ENCODE results near the gene LRP11. TPM values are rescaled to one million over a fixed set of nuclear protein-coding genes. Genes with fewer than 3 reads are reported as not detected.

The LRP11 gene
- total RNA-seq, 1 experiment from 2014 or later, result 14.8 TPM

DNA sequence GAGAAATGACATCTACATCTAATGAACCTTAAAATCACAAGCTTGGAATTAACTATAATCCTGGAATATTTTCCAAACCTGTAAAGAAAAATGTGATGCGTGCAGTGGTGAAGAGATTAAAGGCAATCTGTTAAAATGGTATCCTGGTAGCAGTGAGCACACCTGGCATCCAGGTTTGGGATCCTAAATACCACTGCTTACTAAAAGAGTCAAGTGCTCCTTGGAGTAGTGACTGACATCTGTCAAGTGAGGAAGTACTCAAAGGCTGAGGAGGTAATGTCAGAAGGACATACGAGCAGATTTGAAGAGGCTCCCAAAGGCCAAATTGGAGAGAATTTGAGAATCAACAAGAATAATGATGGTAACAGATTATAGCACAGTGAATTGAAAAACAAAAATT is 81.8 kb downstream of the LRP11 start:
- Histone ChIP-seq H3K27me3 (ENCODE audit: insufficient read depth, low read length) (no peaks in the 10 kb centered on the region), H3K23me2 (ENCODE audit: insufficient read length, low read depth, low read length, poor library complexity, severe bottlenecking) (no peaks in the 10 kb centered on the region), H3K4me2 (ENCODE audit: insufficient read depth, insufficient read length, low read length) (no peak overlapping the region), H3K4me1 (ENCODE audit: insufficient read depth, low read length) (no peaks in the 10 kb centered on the region), H3K9me3 (ENCODE audit: control insufficient read depth, low read depth, low read length) (no peaks in the 10 kb centered on the region), H4K20me1 (ENCODE audit: control insufficient read depth, insufficient read depth, insufficient read length) (no peaks in the 10 kb centered on the region), H2BK12ac (ENCODE audit: insufficient read length, low read depth, low read length) (no peak overlapping the region), H3K14ac (ENCODE audit: insufficient read depth, low read length) (no peak overlapping the region), H2BK20ac (ENCODE audit: low read depth, low read length, poor library complexity, severe bottlenecking) (no peak overlapping the region), H4K91ac (ENCODE audit: insufficient read length, low read depth, low read length) (no peak overlapping the region), H3K9ac (ENCODE audit: extremely low read depth, insufficient read length, low read length) (no peak overlapping the region), H3K56ac (ENCODE audit: insufficient read length, low read depth, low read length) (no peak overlapping the region), H3K79me2 (ENCODE audit: insufficient read depth, low read length) (no peaks in the 10 kb centered on the region), H2AFZ (ENCODE audit: low read length) (no peak overlapping the region), H4K5ac (ENCODE audit: insufficient read length, low read depth, low read length) (no peak overlapping the region), H2BK15ac (ENCODE audit: low read depth, low read length) (no peak overlapping the region), H4K8ac (replicated peaks; ENCODE audit: insufficient read length, low read depth, low read length) (no peak overlapping the region), H2AK5ac (ENCODE audit: insufficient read length, low read length) (no peak overlapping the region), H3K23ac (ENCODE audit: insufficient read length, low read depth, low read length) (no peak overlapping the region), H3K27ac (ENCODE audit: insufficient read length, low read depth, low read length) (no peak overlapping the region), H3K18ac (ENCODE audit: insufficient read length, low read depth, low read length) (no peak overlapping the region), H3K79me1 (ENCODE audit: insufficient read depth, low read depth, low read length, poor library complexity, severe bottlenecking) (no peaks in the 10 kb centered on the region), H3T11ph (ENCODE audit: low read length) (no peak overlapping the region), H3K4ac (ENCODE audit: low read depth, low read length) (no peak overlapping the region), H2BK120ac (ENCODE audit: low read depth, low read length, poor library complexity, severe bottlenecking) (no peak overlapping the region), H2BK5ac (ENCODE audit: insufficient read length, low read length) (no peak overlapping the region)
- Mint-ChIP-seq H3K27me3 (ENCODE audit: low read depth) (no peaks in the 10 kb centered on the region), H3K27ac (no peak overlapping the region; a peak in 1 of 7 replicates), H3K4me1 (no peaks in the 10 kb centered on the region), H3K9me3 (peaks cover 0 to 3% of the 10 kb centered on the region in 2 experiments; a peak in 2 of 5 replicates), H3K36me3 (ENCODE audit: insufficient read depth in 1 of 3, low read depth in 3 of 3) (peaks cover 18 to 47% (median 21%) of the 10 kb centered on the region in 3 experiments; a peak in 6 of 7 replicates), H3K4me3 (no peak overlapping the region)
- no CpG with 5 or more reads among the region's 2 CpGs for WGBS (ENCODE audit: extremely low coverage, insufficient read length, low lambda C conversion rate)
- TF ChIP-seq, protein P1, sequence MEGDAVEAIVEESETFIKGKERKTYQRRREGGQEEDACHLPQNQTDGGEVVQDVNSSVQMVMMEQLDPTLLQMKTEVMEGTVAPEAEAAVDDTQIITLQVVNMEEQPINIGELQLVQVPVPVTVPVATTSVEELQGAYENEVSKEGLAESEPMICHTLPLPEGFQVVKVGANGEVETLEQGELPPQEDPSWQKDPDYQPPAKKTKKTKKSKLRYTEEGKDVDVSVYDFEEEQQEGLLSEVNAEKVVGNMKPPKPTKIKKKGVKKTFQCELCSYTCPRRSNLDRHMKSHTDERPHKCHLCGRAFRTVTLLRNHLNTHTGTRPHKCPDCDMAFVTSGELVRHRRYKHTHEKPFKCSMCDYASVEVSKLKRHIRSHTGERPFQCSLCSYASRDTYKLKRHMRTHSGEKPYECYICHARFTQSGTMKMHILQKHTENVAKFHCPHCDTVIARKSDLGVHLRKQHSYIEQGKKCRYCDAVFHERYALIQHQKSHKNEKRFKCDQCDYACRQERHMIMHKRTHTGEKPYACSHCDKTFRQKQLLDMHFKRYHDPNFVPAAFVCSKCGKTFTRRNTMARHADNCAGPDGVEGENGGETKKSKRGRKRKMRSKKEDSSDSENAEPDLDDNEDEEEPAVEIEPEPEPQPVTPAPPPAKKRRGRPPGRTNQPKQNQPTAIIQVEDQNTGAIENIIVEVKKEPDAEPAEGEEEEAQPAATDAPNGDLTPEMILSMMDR (conservative IDR thresholded peaks at IDR 0.05), result no peak
- no peak for DNase-seq

Data from H9 (cell line).